GM18868 (cell line): ENCODE results near the gene RTL3.

Experiments used
- ATAC-seq: cut with Tn5 transposase; IDR thresholded peaks from one replicate; pipeline ENCODE4 v1.9.1; 2021; ENCODE audit warnings: mild to moderate bottlenecking, moderate library complexity; ENCODE audit not compliant: unreplicated experiment

Gene RTL3

DNA sequence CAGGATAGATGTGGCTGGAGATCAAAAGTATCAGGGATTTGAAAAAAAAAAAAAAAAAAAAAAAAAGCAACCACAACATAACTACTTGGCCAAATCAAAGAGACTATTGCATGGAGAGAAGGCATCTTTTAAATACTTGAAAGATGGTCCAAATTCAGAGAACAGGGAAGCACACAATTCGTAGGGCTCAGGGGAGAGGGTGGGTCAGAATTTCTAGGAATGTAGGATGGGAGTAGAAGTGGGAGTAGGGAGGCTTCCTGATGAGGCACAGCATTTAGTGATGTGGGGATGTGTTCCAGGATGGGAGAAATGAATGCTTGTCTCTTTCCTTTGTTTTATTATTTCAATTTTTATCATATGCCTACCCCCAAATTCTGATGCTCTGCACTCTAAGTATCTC is 36.3 kb downstream of the RTL3 start:
- ATAC-seq, result no peak

DNA sequence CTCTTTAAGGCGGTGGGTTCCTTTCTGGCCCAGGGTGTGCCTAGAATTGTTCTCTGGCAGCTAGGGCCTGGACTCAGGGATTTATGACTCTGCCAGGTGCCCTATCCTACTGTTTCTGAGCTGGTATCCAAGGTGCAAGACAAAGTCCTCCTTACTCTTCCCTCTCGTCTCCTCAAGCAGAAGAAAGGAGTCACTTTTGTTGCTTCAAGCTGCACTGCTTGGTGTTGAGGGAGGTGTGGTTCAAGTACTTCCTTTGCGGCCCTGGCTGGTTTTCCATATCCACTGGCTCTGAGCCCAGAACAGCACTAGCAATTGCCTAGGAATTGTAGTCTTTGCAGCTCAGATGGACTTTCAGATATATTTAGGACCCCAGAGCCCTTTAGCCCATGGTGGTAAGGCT is 39.3 kb downstream of the RTL3 start:
- no peak for ATAC-seq

DNA sequence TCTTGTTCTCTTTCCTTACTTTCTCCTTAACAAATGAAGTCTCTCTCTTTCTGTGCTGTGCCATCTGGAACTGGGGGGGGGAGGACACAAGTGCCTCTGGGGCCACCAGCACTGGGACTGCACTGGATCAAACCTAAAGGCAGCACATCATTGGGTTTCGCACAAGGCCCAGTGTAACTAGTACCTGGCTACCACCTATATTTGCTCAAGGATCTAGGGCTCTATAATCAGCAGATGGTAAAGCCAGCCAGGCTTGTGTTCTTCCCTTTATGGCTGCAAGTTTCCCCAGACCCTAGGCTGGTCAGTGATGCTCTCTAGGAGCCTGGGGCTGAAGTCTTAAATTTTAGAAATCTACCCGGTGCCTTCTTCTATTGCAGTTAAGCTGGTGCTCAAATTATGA is 40.1 kb downstream of the RTL3 start:
- ATAC-seq, result no peak

GRCh38 chrX:78614264-78614663 is 44.9 kb downstream of the RTL3 start:
- no peak for ATAC-seq
